Hepatocyte (in vitro differentiated cells): Measurements from ENCODE around the gene GJA5. TPM values are rescaled to one million over a fixed set of nuclear protein-coding genes. Genes with fewer than 3 reads are reported as not detected.

Experiments
- DNase-seq: peaks from one replicate; pipeline ENCODE4 v3.0.0-alpha.2; 2016; ENCODE audit warnings: low spot score
- H2AFZ ChIP-seq: fragments of 200-600 bp; sonication (generic); 2 replicates; pipeline ENCODE4 v1.6.0; 2016; ENCODE audit warnings: antibody characterized with exemption, mild to moderate bottlenecking
- H3K27ac ChIP-seq: fragments of 200-600 bp; sonication (generic); 2 replicates; pipeline ENCODE4 v1.5.1; 2016; ENCODE audit warnings: mild to moderate bottlenecking
- H3K27me3 ChIP-seq: fragments of 200-600 bp; sonication (generic); 2 replicates; pipeline ENCODE4 v1.6.1; 2016
- H3K36me3 ChIP-seq: fragments of 200-600 bp; sonication (generic); replicated peaks from 2 replicates; pipeline ENCODE4 v1.5.1; 2016; ENCODE audit warnings: low read depth; ENCODE audit not compliant: insufficient read depth
- H3K4me1 ChIP-seq: fragments of 200-600 bp; sonication (generic); 2 replicates; pipeline ENCODE4 v1.5.1; 2016; ENCODE audit warnings: mild to moderate bottlenecking, moderate library complexity; ENCODE audit not compliant: insufficient read depth
- H3K4me2 ChIP-seq: fragments of 200-600 bp; sonication (generic); 2 replicates; pipeline ENCODE4 v1.6.0; 2016
- H3K4me3 ChIP-seq: fragments of 200-600 bp; sonication (generic); 2 replicates; pipeline ENCODE4 v1.5.1; 2016; ENCODE audit warnings: mild to moderate bottlenecking
- H3K79me2 ChIP-seq: fragments of 200-600 bp; sonication (generic); 2 replicates; pipeline ENCODE4 v1.6.0; 2017; ENCODE audit warnings: mild to moderate bottlenecking
- H3K9me2 ChIP-seq: fragments of 200-600 bp; sonication (generic); replicated peaks from 2 replicates; pipeline ENCODE4 v1.6.0; 2017; ENCODE audit warnings: mild to moderate bottlenecking; ENCODE audit not compliant: insufficient read depth
- H3K9me3 ChIP-seq: fragments of 200-600 bp; sonication (generic); 2 replicates; pipeline ENCODE4 v1.5.1; 2016; ENCODE audit warnings: low read depth, mild to moderate bottlenecking
- H4K20me1 ChIP-seq: fragments of 200-600 bp; sonication (generic); 2 replicates; pipeline ENCODE4 v1.6.0; 2016; ENCODE audit warnings: mild to moderate bottlenecking; ENCODE audit not compliant: insufficient read depth, poor library complexity, severe bottlenecking
- CTCF ChIP-seq: fragments of 200-600 bp; sonication (generic); IDR thresholded peaks from 2 replicates; pipeline ENCODE4 v1.5.1; 2016; ENCODE audit warnings: antibody characterized with exemption, mild to moderate bottlenecking; ENCODE audit not compliant: poor library complexity
- EZH2 ChIP-seq: fragments of 200-600 bp; sonication (generic); IDR thresholded peaks from 2 replicates; pipeline ENCODE4 v1.6.1; 2016; ENCODE audit warnings: antibody characterized with exemption, mild to moderate bottlenecking, borderline replicate concordance
- EZH2phosphoT487 ChIP-seq: fragments of 200-600 bp; sonication (generic); IDR thresholded peaks from one replicate; pipeline ENCODE4 v1.6.1; 2018; ENCODE audit warnings: antibody characterized with exemption, mild to moderate bottlenecking, low read depth, moderate library complexity; ENCODE audit not compliant: unreplicated experiment, severe bottlenecking
- WGBS: methylation state at CpG from one replicate; pipeline ENCODE4 v1.1.6; 2016; ENCODE audit warnings: low lambda C conversion rate; ENCODE audit errors: missing lambda C conversion rate; 5-methylcytosine and 5-hydroxymethylcytosine counted together
- polyA plus RNA-seq: library from polyadenylated mRNA; unstranded; fragments of >200 nt; fragmentation: Nextera tagmentation; extraction: Ambion mirVana; gene quantifications from 2 replicates; pipeline ENCODE4 v1.2.1, GENCODE V29; 2016
- total RNA-seq: library from RNA; depleted of rRNA; stranded (reverse); fragments of >200 nt; gene quantifications from 2 replicates; pipeline ENCODE4 v1.2.3, GENCODE V29; 2014

The GJA5 gene
- total and polyA plus RNA-seq, 2 experiments from 2014 or later: 9.7 to 12.4 TPM

DNA sequence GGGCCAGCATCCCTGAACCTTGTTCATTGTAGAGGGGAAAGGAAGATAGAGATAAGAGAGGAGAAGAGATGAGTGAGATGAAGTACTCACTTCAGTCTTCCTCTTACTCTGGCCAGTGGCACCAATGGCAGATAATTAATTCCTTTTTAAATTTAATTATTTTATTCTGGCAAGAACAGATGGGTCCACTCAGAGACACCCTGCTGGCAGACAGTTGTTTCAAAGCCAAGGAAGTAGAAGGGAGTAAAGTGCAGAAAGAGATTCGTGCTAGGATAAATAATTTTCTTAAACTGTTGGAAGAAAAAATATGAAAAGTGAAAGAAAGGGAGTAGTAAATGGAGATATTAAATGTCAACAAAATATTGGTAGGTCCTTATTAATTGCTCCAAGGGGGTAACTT is 7.7 kb upstream of the GJA5 start:
- Histone ChIP-seq H3K27me3 (no peaks in the 10 kb centered on the region), H3K4me3 (no peak overlapping the region), H3K9me2 (no peaks in the 10 kb centered on the region), H4K20me1 (no peaks in the 10 kb centered on the region), H3K4me1 (peaks cover 7% of the 10 kb centered on the region), H3K27ac (no peak overlapping the region), H2AFZ (no peak overlapping the region), H3K79me2 (no peaks in the 10 kb centered on the region), H3K4me2 (no peak overlapping the region), H3K36me3 (no peaks in the 10 kb centered on the region), H3K9me3 (no peaks in the 10 kb centered on the region)
- DNase-seq: no peak
- WGBS: 70% methylated on average over 1 of the region's 1 CpG
- no peak for TF ChIP-seq EZH2phosphoT487
- no peak for TF ChIP-seq CTCF
- TF ChIP-seq EZH2: no peak

DNA sequence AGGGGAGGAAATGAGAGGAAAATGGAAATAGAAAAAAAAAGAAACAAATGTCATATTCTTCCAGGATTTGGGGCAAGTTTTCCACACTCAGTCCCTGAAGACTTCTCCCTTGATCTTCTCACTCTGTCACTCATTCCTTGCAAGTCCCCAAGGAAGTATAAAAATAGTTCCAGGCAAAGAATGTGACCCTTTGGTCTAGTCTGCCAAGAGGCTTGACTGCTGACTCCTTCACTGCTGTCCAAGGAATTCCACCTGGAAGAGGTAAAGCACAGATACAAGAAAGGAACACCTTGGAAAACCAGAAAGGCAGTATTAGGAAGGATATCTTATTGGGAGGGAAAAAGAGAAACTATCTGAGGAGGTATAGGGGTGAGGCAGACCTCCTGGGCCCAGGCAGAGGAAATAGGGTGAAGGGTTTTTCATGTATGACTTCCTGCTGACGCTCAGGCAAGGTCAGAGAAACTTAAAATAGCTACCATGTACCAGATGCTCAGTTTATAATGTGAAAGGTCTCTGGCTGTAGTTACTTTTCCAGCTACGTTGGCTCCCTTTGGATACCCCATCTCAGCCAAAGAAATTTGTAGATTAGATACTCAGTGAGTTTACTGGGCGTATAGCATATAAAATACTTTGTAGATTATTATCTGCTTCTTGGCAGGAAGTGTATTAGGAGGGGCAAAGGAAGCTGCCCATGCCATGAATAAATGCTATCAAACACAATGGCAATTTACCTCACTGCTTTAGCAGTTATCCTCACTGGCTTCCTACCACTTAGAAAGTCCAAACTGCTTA is 2.0 kb upstream of the GJA5 start:
- no peaks in the 10 kb centered on the region for H3K79me2 ChIP-seq
- H3K27ac ChIP-seq: peak overlapping the region; percentile 23
- H3K4me3 ChIP-seq: no peak overlapping the region
- H2AFZ ChIP-seq: no peak overlapping the region
- H3K4me1 ChIP-seq: peaks cover 12% of the 10 kb centered on the region
- H3K4me2 ChIP-seq: no peak overlapping the region
- no peaks in the 10 kb centered on the region for H3K36me3 ChIP-seq
- no peak for TF ChIP-seq CTCF
- no peak for TF ChIP-seq EZH2
- no peak for TF ChIP-seq EZH2phosphoT487
- DNase-seq: no peak
- 72% methylated on average over 3 of the region's 3 CpGs for WGBS
- H3K9me2 ChIP-seq: no peaks in the 10 kb centered on the region
- no peaks in the 10 kb centered on the region for H3K27me3 ChIP-seq
- H3K9me3 ChIP-seq: no peaks in the 10 kb centered on the region
- no peaks in the 10 kb centered on the region for H4K20me1 ChIP-seq

DNA sequence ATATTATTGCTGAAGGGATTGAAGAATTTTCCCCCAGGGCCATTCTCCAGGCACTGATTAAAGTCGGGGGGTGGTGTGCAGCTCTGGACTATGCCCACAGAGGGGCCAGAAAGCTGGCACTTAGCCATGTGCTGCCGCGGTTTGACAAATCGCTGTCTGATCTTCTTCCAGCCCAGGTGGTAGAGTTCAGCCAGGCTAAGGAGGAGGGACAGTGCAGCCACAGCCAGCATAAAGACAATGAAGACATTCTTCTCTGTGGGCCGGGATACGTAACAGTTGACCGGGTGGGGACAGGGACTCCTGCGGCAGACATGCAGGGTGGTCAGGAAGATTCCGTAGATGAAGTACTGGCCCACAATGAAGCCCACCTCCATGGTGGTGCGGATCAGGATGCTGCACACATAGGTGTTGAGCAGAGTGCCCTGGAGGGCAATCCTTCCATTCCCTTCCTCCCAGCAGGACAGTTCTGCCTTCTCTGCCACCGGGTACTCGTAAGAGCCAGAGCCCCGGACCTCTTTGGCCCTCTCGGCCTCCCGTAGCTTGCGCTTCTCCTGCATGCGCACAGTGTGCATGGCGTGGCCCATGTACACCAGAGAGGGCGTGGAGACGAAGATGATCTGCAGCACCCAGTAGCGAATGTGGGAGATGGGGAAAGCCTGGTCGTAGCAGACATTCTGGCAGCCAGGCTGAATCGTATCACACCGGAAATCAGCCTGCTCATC is 1.9 kb downstream of the GJA5 start:
- Histone ChIP-seq H4K20me1 (no peaks in the 10 kb centered on the region), H3K4me1 (peaks cover 22% of the 10 kb centered on the region), H2AFZ (no peak overlapping the region), H3K27me3 (no peaks in the 10 kb centered on the region), H3K79me2 (no peaks in the 10 kb centered on the region), H3K9me2 (no peaks in the 10 kb centered on the region), H3K4me3 (no peak overlapping the region), H3K9me3 (no peaks in the 10 kb centered on the region), H3K27ac (no peak overlapping the region), H3K36me3 (no peaks in the 10 kb centered on the region), H3K4me2 (no peak overlapping the region)
- no peak for TF ChIP-seq EZH2phosphoT487
- 96% methylated on average over 24 of the region's 24 CpGs for WGBS
- DNase-seq: no peak
